Nucleus accumbens (tissue), 56 donors: Measurements from ENCODE around the gene HBQ1.
A peak's percentile ranks its signal among the peaks of the same experiment; 100 is the strongest.
"Not testable (repeated sequence)": the region's sequence is repeated elsewhere in the genome, so short reads cannot be mapped to it uniquely, and the experiment has no call there.

Source experiments
- DNase-seq, 56 donors: peaks; one replicate each; lab custom pipeline; 2025; lab: John Stamatoyannopoulos, UW

Gene HBQ1

GRCh38 chr16:175011-175949 lies 5.0 kb upstream of the HBQ1 start:
- no peak for DNase-seq

GRCh38 chr16:176006-176405 lies 4.3 kb upstream of the HBQ1 start:
- not testable (repeated sequence) for DNase-seq

- not testable (repeated sequence) for DNase-seq
Observed at GRCh38 chr16:176477-177382, 3.5 kb upstream of the HBQ1 start, which contains the start of gene HBA1. Gene HBA1 (plus strand): TSS chr16:176680. CDS start chr16:176717, 37 bp downstream.

- no peak for DNase-seq
Observed at GRCh38 chr16:177394-177822, 2.9 kb upstream of the HBQ1 start.

- no peak for DNase-seq
Observed at GRCh38 chr16:177981-178667, 2.1 kb upstream of the HBQ1 start.

- no peak for DNase-seq
Observed at GRCh38 chr16:178668-179015, 1.6 kb upstream of the HBQ1 start.

- no peak for DNase-seq
Observed at GRCh38 chr16:179211-180092, 807 bp upstream of the HBQ1 start.

GRCh38 chr16:180681-181564 lies 664 bp downstream of the HBQ1 start:
- DNase-seq = peak in 26 of 56 donors; percentile 11 to 75 (median 38)

GRCh38 chr16:181565-182021 lies 1.3 kb downstream of the HBQ1 start:
- DNase-seq = peak in 24 of 56 donors; percentile 8 to 79 (median 22)

GRCh38 chr16:183005-183404 lies 2.7 kb downstream of the HBQ1 start:
- DNase-seq = no peak

- DNase-seq = no peak
Observed at GRCh38 chr16:185213-185612, 5.0 kb downstream of the HBQ1 start.

GRCh38 chr16:185691-186090 lies 5.4 kb downstream of the HBQ1 start:
- no peak for DNase-seq

GRCh38 chr16:187330-187729 lies 7.1 kb downstream of the HBQ1 start:
- DNase-seq = no peak

- no peak for DNase-seq
Observed at GRCh38 chr16:188674-189073, 8.4 kb downstream of the HBQ1 start.

GRCh38 chr16:189604-190186 lies 9.4 kb downstream of the HBQ1 start:
- no peak for DNase-seq

GRCh38 chr16:191831-192230 lies 11.6 kb downstream of the HBQ1 start:
- no peak for DNase-seq

GRCh38 chr16:192686-193085 lies 12.4 kb downstream of the HBQ1 start:
- DNase-seq = no peak

GRCh38 chr16:193441-193840 lies 13.2 kb downstream of the HBQ1 start:
- DNase-seq = no peak
